ENCODE results near the gene RCN2.

DNA sequence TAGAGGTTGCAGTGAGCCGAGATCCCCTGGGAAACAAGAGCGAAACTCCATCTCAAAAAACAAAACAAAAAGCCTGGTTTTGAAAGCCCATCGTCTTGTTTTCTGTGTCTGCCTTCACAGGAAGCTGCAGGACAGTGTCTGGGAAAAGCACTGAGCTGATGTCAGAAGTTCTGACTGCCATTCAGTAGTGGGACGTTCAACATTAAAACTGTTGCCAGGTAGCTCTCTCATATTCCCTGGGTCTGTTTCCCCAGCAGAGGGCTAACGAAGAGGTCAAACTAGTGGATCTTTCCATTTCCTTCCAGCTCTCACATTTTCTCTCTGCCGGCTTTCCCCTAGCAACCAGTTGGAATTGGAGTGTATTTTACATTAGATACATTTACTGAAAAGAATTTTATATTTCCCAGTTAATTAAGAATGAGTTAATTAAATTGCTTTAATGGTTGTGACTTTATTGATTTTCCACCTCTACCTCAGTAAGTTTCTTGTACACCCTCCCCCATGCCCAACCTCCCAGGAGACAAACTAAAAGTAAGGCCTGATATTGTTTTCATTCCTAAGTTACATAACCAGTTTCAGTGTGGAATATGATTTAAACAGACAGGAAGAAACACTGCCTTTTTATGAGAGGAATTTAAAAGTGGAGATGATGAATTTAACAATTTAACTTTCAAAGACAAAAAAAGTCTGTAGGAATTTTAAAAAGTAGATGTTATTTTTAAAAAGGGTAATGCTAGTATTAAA is 29.9 kb downstream of the RCN2 start:
- TF ChIP-seq, protein P1, sequence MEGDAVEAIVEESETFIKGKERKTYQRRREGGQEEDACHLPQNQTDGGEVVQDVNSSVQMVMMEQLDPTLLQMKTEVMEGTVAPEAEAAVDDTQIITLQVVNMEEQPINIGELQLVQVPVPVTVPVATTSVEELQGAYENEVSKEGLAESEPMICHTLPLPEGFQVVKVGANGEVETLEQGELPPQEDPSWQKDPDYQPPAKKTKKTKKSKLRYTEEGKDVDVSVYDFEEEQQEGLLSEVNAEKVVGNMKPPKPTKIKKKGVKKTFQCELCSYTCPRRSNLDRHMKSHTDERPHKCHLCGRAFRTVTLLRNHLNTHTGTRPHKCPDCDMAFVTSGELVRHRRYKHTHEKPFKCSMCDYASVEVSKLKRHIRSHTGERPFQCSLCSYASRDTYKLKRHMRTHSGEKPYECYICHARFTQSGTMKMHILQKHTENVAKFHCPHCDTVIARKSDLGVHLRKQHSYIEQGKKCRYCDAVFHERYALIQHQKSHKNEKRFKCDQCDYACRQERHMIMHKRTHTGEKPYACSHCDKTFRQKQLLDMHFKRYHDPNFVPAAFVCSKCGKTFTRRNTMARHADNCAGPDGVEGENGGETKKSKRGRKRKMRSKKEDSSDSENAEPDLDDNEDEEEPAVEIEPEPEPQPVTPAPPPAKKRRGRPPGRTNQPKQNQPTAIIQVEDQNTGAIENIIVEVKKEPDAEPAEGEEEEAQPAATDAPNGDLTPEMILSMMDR (IDR thresholded peaks at IDR 0.05): no peak
- no peak for TF ChIP-seq POLR2A (IDR thresholded peaks at IDR 0.05)
- no peak for TF ChIP-seq POLR2AphosphoS5 (IDR thresholded peaks at IDR 0.05)

Measured in breast epithelium (tissue), 3 donors.